Activated CD4-positive, alpha-beta T cell treated with anti-CD3 and anti-CD28 coated beads, Interleukin-2, amount 10 ng/mL, durations not matched to agents 24 days and 14 days (primary cell): Measurements from ENCODE around the gene BIK. TPM values are rescaled to one million over a fixed set of nuclear protein-coding genes. Genes with fewer than 3 reads are reported as not detected.
A peak's percentile ranks its signal among the peaks of the same experiment; 100 is the strongest.
"Not testable (repeated sequence)": the region's sequence is repeated elsewhere in the genome, so short reads cannot be mapped to it uniquely, and the experiment has no call there.

Source experiments
- DNase-seq: peaks from one replicate; pipeline ENCODE4 v3.0.0; 2022
- H3K27ac Mint-ChIP-seq: one replicate; pipeline ENCODE4 v1.8.0; 2022; ENCODE audit warnings: mild to moderate bottlenecking, mixed read lengths
- H3K27me3 Mint-ChIP-seq: one replicate; pipeline ENCODE4 v1.8.0; 2022; ENCODE audit warnings: mixed read lengths
- H3K36me3 Mint-ChIP-seq: one replicate; pipeline ENCODE4 v1.8.0; 2022; ENCODE audit warnings: low read depth, mild to moderate bottlenecking, mixed read lengths
- H3K4me1 Mint-ChIP-seq: one replicate; pipeline ENCODE4 v1.8.0; 2021; ENCODE audit warnings: mixed read lengths
- H3K4me3 Mint-ChIP-seq: one replicate; pipeline ENCODE4 v1.8.0; 2022; ENCODE audit warnings: mild to moderate bottlenecking, moderate library complexity, mixed read lengths
- H3K9me3 Mint-ChIP-seq: one replicate; pipeline ENCODE4 v1.8.0; 2021; ENCODE audit warnings: mixed read lengths
- intact Hi-C: fragments of 100-400 bp; cut with micrococcal nuclease; formaldehyde crosslinking; loops from one replicate; pipeline ENCODE4 v1.15.1; 2023
- total RNA-seq: library from RNA; stranded (reverse); gene quantifications from 2 replicates; pipeline ENCODE4 v1.2.3, GENCODE V29; 2022

Gene BIK
- total RNA-seq, 1 donor from 2014 or later: 1.7 TPM

- no peak for DNase-seq
- H3K4me3 Mint-ChIP-seq: no peak overlapping the region
- H3K4me1 Mint-ChIP-seq: no peaks in the 10 kb centered on the region
- intact Hi-C loops: no loop called here
- no peaks in the 10 kb centered on the region for H3K27me3 Mint-ChIP-seq
- no peak overlapping the region for H3K27ac Mint-ChIP-seq
- peaks cover 38% of the 10 kb centered on the region for H3K36me3 Mint-ChIP-seq
- no peaks in the 10 kb centered on the region for H3K9me3 Mint-ChIP-seq
These were observed 24.0 kb downstream of the BIK start for GRCh38 chr22:43134553-43134952.

- no peaks in the 10 kb centered on the region for H3K4me1 Mint-ChIP-seq
- H3K36me3 Mint-ChIP-seq: peaks cover 45% of the 10 kb centered on the region
These were observed 25.0 kb downstream of the BIK start for GRCh38 chr22:43135565-43135964.

GRCh38 chr22:43136255-43136654 is 25.7 kb downstream of the BIK start:
- H3K36me3 Mint-ChIP-seq: peaks cover 50% of the 10 kb centered on the region
- H3K27me3 Mint-ChIP-seq: no peaks in the 10 kb centered on the region
- H3K4me3 Mint-ChIP-seq: no peak overlapping the region
- no peak overlapping the region for H3K27ac Mint-ChIP-seq
- peak; percentile 69 for DNase-seq
- peaks cover 3% of the 10 kb centered on the region for H3K4me1 Mint-ChIP-seq
- intact Hi-C loops: no loop called here
- no peaks in the 10 kb centered on the region for H3K9me3 Mint-ChIP-seq

More at GRCh38 chr22:43135565-43135964, 25.0 kb downstream of the BIK start:
- Mint-ChIP-seq H3K4me3 (no peak overlapping the region), H3K27ac (no peak overlapping the region), H3K27me3 (no peaks in the 10 kb centered on the region), H3K9me3 (no peaks in the 10 kb centered on the region)
- intact Hi-C loops: no loop called here
- no peak for DNase-seq

- no peaks in the 10 kb centered on the region for H3K9me3 Mint-ChIP-seq
- H3K4me1 Mint-ChIP-seq: peaks cover 5% of the 10 kb centered on the region
- intact Hi-C loops: no loop called here
- H3K27me3 Mint-ChIP-seq: no peaks in the 10 kb centered on the region
- no peak for DNase-seq
- no peak overlapping the region for H3K27ac Mint-ChIP-seq
- H3K4me3 Mint-ChIP-seq: no peak overlapping the region
- peaks cover 51% of the 10 kb centered on the region for H3K36me3 Mint-ChIP-seq
These were observed 26.3 kb downstream of the BIK start for GRCh38 chr22:43136801-43137200.

GRCh38 chr22:43142880-43143562 is 32.5 kb downstream of the BIK start, which contains the start of gene MCAT:
Gene MCAT (minus strand): TSS chr22:43143398. CDS start chr22:43143348, 50 bp downstream.
- intact Hi-C loops: loop anchor here (1.0 to 5.0 kb wide), 3 partner anchors 9 to 531 kb away; partner anchors contain the start of genes POLDIP3 and TTLL12
- Mint-ChIP-seq H3K9me3 (no peaks in the 10 kb centered on the region), H3K27ac (peak within 1 kb of the TSS; percentile 95), H3K27me3 (no peaks in the 10 kb centered on the region), H3K36me3 (peaks cover 21% of the 10 kb centered on the region), H3K4me1 (peaks cover 24% of the 10 kb centered on the region), H3K4me3 (peak within 1 kb of the TSS; percentile 90)
- DNase-seq: peak; percentile 97

- no peak overlapping the region for H3K4me3 Mint-ChIP-seq
- intact Hi-C loops: loop anchor here (5.0 kb wide), 1 partner anchor 533 kb away; the partner anchor contains the start of gene POLDIP3
- H3K4me1 Mint-ChIP-seq: peaks cover 31% of the 10 kb centered on the region
- no peak overlapping the region for H3K27ac Mint-ChIP-seq
- H3K36me3 Mint-ChIP-seq: peaks cover 12% of the 10 kb centered on the region
- H3K9me3 Mint-ChIP-seq: no peaks in the 10 kb centered on the region
- DNase-seq: no peak
- no peaks in the 10 kb centered on the region for H3K27me3 Mint-ChIP-seq
These were observed 34.4 kb downstream of the BIK start for GRCh38 chr22:43144949-43145348.

- H3K9me3 Mint-ChIP-seq, H3K36me3 Mint-ChIP-seq, H3K4me3 Mint-ChIP-seq, H3K27ac Mint-ChIP-seq, H3K27me3 Mint-ChIP-seq, DNase-seq, intact Hi-C loops: not testable (repeated sequence)
- H3K4me1 Mint-ChIP-seq: peaks cover 31% of the 10 kb centered on the region
These were observed 34.8 kb downstream of the BIK start for GRCh38 chr22:43145371-43145770.

GRCh38 chr22:43146332-43146731 is 35.8 kb downstream of the BIK start:
- not testable (repeated sequence) for H3K36me3 Mint-ChIP-seq
- peaks cover 33% of the 10 kb centered on the region for H3K4me1 Mint-ChIP-seq

GRCh38 chr22:43147821-43148220 is 37.3 kb downstream of the BIK start:
- DNase-seq: no peak
- Mint-ChIP-seq H3K27me3 (no peaks in the 10 kb centered on the region), H3K4me1 (peaks cover 29% of the 10 kb centered on the region), H3K27ac (peak overlapping the region; percentile 61), H3K4me3 (peak overlapping the region; percentile 72), H3K36me3 (peaks cover 3% of the 10 kb centered on the region), H3K9me3 (no peaks in the 10 kb centered on the region)
- intact Hi-C loops: no loop called here

More at GRCh38 chr22:43146332-43146731, 35.8 kb downstream of the BIK start:
- intact Hi-C loops, H3K27me3 Mint-ChIP-seq, H3K27ac Mint-ChIP-seq, H3K9me3 Mint-ChIP-seq, DNase-seq, H3K4me3 Mint-ChIP-seq: not testable (repeated sequence)

- Mint-ChIP-seq H3K9me3 (no peaks in the 10 kb centered on the region), H3K27me3 (no peaks in the 10 kb centered on the region), H3K27ac (peak overlapping the region; percentile 56), H3K4me1 (peaks cover 29% of the 10 kb centered on the region), H3K36me3 (peaks cover 4% of the 10 kb centered on the region), H3K4me3 (peak overlapping the region; percentile 58)
- intact Hi-C loops: no loop called here
- DNase-seq: peak; percentile 67
These were observed 38.0 kb downstream of the BIK start for GRCh38 chr22:43148581-43148980.

GRCh38 chr22:43150731-43151206 is 40.2 kb downstream of the BIK start:
- intact Hi-C loops: loop anchor here (2.0 kb wide), 1 partner anchor 36 kb away; the partner anchor contains the start of gene TTLL12
- peaks cover 4% of the 10 kb centered on the region for H3K36me3 Mint-ChIP-seq
- no peaks in the 10 kb centered on the region for H3K27me3 Mint-ChIP-seq
- H3K4me1 Mint-ChIP-seq: peaks cover 28% of the 10 kb centered on the region
- no peaks in the 10 kb centered on the region for H3K9me3 Mint-ChIP-seq
- no peak for DNase-seq
- peak overlapping the region; percentile 97 for H3K4me3 Mint-ChIP-seq
- H3K27ac Mint-ChIP-seq: peak overlapping the region; percentile 90

GRCh38 chr22:43151251-43152002 is 40.9 kb downstream of the BIK start, which contains the start of gene TSPO:
Gene TSPO (plus strand): TSS chr22:43151559. CDS start chr22:43159239, 7,680 bp downstream.
- peak within 1 kb of the TSS; percentile 90 for H3K27ac Mint-ChIP-seq
- no peaks in the 10 kb centered on the region for H3K27me3 Mint-ChIP-seq
- peaks cover 30% of the 10 kb centered on the region for H3K4me1 Mint-ChIP-seq
- H3K9me3 Mint-ChIP-seq: no peaks in the 10 kb centered on the region
- peaks cover 4% of the 10 kb centered on the region for H3K36me3 Mint-ChIP-seq
- peak within 1 kb of the TSS; percentile 97 for H3K4me3 Mint-ChIP-seq
- DNase-seq: peak; percentile 88
- intact Hi-C loops: loop anchor here (1.0 to 2.0 kb wide), 2 partner anchors 8 to 35 kb away; partner anchors contain the start of genes MCAT and TTLL12

- intact Hi-C loops: loop anchor here (1.0 kb wide), 1 partner anchor 9 kb away; the partner anchor contains the start of gene MCAT
- no peaks in the 10 kb centered on the region for H3K9me3 Mint-ChIP-seq
- H3K27ac Mint-ChIP-seq: peak overlapping the region; percentile 78
- H3K4me3 Mint-ChIP-seq: peak overlapping the region; percentile 97
- peaks cover 30% of the 10 kb centered on the region for H3K4me1 Mint-ChIP-seq
- peaks cover 4% of the 10 kb centered on the region for H3K36me3 Mint-ChIP-seq
- no peak for DNase-seq
- H3K27me3 Mint-ChIP-seq: no peaks in the 10 kb centered on the region
These were observed 41.4 kb downstream of the BIK start for GRCh38 chr22:43152003-43152356.
